HG03460 (cell line): Measurements from ENCODE around the gene RAD21L1.
"Not testable (repeated sequence)": the region's sequence is repeated elsewhere in the genome, so short reads cannot be mapped to it uniquely, and the experiment has no call there.

ENCODE experiments used
- ATAC-seq: cut with Tn5 transposase; IDR thresholded peaks from one replicate; pipeline ENCODE4 v1.9.1; 2021; ENCODE audit not compliant: unreplicated experiment

The RAD21L1 gene

GRCh38 chr20:1199212-1199873 is 26.5 kb upstream of the RAD21L1 start:
- no peak for ATAC-seq

- no peak for ATAC-seq
Measured at GRCh38 chr20:1199964-1200363, 25.9 kb upstream of the RAD21L1 start.

- ATAC-seq, result no peak
Measured at GRCh38 chr20:1202762-1203504, 22.9 kb upstream of the RAD21L1 start, which contains the start of gene C20orf202. TSS of gene C20orf202 (plus strand) at chr20:1203454. CDS start at chr20:1203586, 132 bp downstream.

- no peak for ATAC-seq
Measured at GRCh38 chr20:1203630-1204029, 22.2 kb upstream of the RAD21L1 start.

GRCh38 chr20:1204113-1204512 is 21.7 kb upstream of the RAD21L1 start:
- no peak for ATAC-seq

GRCh38 chr20:1204576-1204975 is 21.3 kb upstream of the RAD21L1 start:
- ATAC-seq, result no peak

- ATAC-seq, result no peak
Measured at GRCh38 chr20:1205802-1206201, 20.0 kb upstream of the RAD21L1 start.

- ATAC-seq, result no peak
Measured at GRCh38 chr20:1206366-1207148, 19.3 kb upstream of the RAD21L1 start.

- ATAC-seq, result no peak
Measured at GRCh38 chr20:1207293-1207878, 18.5 kb upstream of the RAD21L1 start.

GRCh38 chr20:1209447-1210387 is 16.1 kb upstream of the RAD21L1 start:
- no peak for ATAC-seq

- ATAC-seq, result no peak
Measured at GRCh38 chr20:1210501-1210900, 15.3 kb upstream of the RAD21L1 start.

- ATAC-seq, result no peak
Measured at GRCh38 chr20:1212023-1212422, 13.8 kb upstream of the RAD21L1 start.

- no peak for ATAC-seq
Measured at GRCh38 chr20:1212607-1213396, 13.0 kb upstream of the RAD21L1 start.

- ATAC-seq, result no peak
Measured at GRCh38 chr20:1214838-1215261, 11.0 kb upstream of the RAD21L1 start.

- no peak for ATAC-seq
Measured at GRCh38 chr20:1215386-1216170, 10.3 kb upstream of the RAD21L1 start.

- ATAC-seq, result not testable (repeated sequence)
Measured at GRCh38 chr20:1216527-1217427, 9.1 kb upstream of the RAD21L1 start.

- not testable (repeated sequence) for ATAC-seq
Measured at GRCh38 chr20:1222750-1223149, 3.1 kb upstream of the RAD21L1 start.
